Urothelium cell line (cell line): Measurements from ENCODE around the gene WFDC10A.
"Not testable (repeated sequence)": the region's sequence is repeated elsewhere in the genome, so short reads cannot be mapped to it uniquely, and the experiment has no call there.

Experiments
- DNase-seq: peaks from one replicate; pipeline ENCODE4 v3.0.0; 2011; ENCODE audit warnings: low spot score, mixed read lengths
- FAIRE-seq: peaks from 2 replicates; lab custom pipeline; 2011; peaks lifted over from hg19 to GRCh38; lab: Jason Lieb, UNC

Gene WFDC10A

DNA sequence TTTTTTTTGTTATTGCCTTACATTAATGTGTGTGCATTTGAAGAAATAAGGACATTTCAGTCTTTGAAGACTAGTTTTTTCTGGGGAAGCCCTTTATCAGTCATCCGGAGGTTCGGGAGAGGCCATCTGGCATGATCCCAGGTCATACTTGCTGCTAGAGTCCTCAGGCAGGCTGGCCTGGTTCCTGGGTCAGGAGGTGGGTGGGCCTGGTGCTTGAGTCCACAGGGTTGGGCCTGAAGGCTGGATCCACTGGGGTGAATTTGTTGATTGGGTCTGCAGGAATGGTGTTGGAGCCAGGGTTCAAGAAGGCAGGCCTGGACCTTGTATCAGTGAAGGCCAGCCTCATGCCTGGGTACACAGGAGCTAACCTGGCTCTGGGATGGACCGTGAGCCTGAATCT lies 17.3 kb downstream of the WFDC10A start:
- no peak for FAIRE-seq

DNA sequence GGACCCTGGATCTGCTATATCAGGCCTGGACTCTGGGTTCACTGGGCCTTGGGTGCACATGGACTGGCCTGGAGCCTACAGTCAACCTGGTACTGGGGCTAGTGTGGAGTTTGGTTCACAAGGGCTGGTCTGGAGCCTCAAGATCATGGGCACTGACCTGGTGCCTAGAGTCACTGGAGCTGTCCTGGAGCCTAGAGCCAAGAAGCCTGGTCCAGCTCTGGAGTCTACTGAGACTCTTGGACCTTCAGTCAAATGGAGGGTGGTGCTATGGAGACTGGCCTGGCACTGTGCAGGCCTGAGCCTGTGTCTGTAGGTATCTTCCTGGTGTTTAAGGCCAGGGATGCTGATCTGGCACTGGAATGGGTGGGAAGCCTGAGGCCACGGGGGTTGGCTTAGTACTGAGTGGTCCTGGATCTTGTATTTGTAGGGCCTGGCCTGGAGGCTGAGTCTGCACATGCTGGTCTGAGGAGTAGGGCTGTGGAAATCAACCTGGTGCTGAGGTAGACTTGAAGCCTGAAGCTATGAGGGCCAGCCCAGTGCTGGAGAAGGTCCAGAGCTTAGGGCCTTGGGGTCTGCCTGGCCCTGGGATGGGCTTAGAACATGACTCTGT lies 18.0 kb downstream of the WFDC10A start:
- no peak for FAIRE-seq
- DNase-seq = no peak

More for the DNA sequence above, 17.3 kb downstream of the WFDC10A start:
- no peak for DNase-seq

DNA sequence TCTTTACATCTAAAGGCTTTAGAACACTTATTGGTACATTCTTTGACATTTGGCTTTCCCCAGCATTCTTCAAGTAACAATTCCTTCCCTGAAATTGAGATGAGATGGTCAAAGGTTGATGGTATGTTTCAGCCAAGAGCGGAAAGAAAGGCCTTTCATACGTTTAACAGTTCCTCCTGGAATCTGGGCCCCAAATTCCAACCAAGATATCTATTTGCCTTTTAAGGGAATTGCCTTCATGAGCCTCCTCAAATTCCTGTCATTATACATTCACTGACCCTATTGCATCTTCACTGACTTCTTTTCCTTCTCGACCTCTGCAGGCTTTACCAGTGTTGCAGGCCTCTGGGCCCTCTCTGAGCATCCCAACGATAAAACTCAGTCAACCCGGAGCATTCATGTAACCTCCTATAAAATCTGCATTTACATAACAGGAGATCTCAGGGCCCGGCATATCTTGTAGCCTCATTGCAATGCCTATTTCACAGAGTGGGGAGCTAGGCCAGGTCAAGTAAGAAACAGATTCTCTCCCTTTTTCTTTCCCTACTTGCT lies 19.8 kb downstream of the WFDC10A start:
- DNase-seq (no peak), FAIRE-seq (no peak)

DNA sequence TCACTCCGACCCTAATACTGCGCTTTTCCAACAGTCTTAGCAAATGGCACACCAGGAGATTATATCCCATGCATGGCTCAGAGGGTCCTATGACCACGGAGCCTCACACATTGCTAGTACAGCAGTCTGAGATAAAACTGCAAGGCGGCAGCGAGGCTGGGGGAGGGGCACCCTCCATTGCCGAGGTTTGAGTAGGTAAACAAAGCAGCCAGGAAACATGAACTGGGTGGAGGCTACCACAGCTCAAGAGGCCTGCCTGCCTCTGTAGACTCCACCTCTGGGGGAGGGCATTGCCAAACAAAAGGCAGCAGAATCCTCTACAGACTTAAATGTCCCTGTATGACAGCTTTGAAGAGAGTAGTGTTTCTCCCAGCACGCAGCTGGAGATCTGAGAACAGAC lies 22.2 kb downstream of the WFDC10A start:
- DNase-seq, FAIRE-seq: not testable (repeated sequence)

DNA sequence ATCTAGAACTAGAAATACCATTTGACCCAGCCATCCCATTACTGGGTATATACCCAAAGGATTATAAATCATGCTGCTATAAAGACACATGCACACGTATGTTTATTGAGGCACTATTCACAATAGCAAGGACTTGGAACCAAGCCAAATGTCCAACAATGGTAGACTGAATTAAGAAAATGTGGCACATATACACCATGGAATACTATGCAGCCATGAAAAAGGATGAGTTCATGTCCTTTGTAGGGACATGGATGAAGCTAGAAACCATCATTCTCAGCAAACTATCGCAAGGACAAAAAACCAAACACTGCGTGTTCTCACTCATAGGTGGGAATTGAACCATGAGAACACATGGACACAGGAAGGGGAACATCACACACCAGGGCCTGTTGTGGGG lies 27.5 kb downstream of the WFDC10A start:
- DNase-seq, FAIRE-seq: not testable (repeated sequence)

DNA sequence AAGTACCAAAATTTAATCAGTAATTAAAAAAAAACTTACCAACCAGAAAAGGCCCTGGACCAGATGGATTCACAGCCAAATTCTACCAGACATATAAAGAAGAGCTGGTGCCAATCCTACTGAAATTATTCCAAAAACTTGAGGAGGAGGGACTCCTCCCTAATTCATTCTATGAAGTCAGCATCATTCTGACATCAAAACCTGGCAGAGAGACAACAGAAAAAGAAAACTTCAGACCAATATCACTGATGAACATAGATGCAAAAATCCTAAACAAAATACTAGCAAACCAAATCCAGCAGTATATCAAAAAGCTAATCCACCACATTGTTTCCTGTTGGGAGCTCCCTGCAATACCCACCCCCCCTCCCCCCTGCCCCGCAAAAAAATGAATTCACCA lies 40.6 kb downstream of the WFDC10A start, which contains the start of gene WFDC11:
Gene WFDC11, minus strand, starts transcription at position 101 of the 400 bp plus-strand sequence. CDS start 19,639 bp downstream, outside the sequence.
- no peak for FAIRE-seq
- DNase-seq = no peak

DNA sequence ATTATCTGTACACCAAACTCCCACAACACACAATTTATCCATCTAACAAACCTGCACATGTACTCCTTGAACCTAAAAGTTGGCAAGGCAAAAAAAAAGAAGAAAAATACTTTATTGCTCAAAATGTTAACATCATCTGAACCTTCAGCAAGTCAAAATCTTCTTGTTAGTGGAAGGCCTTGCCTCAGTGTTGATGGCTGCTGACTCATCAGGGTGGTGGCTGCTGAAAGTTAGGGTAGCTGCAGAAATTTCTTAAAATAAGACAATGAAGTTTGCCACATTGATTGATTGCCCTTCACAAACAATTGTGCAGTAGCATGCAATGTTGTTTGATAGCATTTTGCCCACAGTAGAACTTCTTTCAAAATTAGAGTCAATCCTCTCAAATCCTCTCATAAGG lies 43.2 kb downstream of the WFDC10A start:
- FAIRE-seq (no peak), DNase-seq (no peak)

DNA sequence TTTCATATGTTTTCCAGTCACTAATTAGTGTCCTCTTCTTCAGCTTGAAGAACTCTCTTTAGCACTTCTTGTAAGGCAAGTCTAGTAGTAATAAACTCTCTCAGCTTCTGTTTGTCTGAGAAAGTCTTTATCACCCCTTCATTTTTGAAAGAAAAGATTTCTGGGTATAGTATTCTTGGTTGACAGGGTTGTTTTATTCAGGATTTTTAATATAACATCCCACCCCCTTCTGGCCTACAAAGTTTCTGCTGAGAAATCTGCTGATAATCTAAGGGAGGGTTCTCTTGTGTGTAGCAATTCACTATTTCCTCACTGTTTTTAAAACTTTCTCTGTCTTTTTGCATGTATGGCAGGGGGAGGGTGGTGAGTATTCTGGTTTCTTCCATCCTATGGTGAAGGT lies 50.1 kb downstream of the WFDC10A start:
- no peak for FAIRE-seq
- DNase-seq = no peak
